GM13977 (cell line): ENCODE measurements around the gene PSME1.

Experiments
- DNase-seq: peaks from one replicate; pipeline ENCODE4 v3.0.0; 2012; ENCODE audit warnings: low spot score
- in situ Hi-C: fragments of 300-500 bp; cut with MboI; formaldehyde crosslinking; loops from one replicate; pipeline ENCODE4 v1.12.0; 2022; ENCODE audit warnings: low sequenced_read_pairs, low pct_unique_long_range_greater_than_20kb, mixed read lengths, inconsistent platforms; ENCODE audit not compliant: unreplicated experiment
- TF ChIP-seq, protein P1 (sequence below): IDR thresholded peaks from 2 replicates; pipeline ENCODE4 v1.5.1; 2012; ENCODE audit warnings: mild to moderate bottlenecking, control low read depth; ENCODE audit not compliant: insufficient read depth; ENCODE audit errors: extremely low read depth, missing control alignments

Gene PSME1

DNA sequence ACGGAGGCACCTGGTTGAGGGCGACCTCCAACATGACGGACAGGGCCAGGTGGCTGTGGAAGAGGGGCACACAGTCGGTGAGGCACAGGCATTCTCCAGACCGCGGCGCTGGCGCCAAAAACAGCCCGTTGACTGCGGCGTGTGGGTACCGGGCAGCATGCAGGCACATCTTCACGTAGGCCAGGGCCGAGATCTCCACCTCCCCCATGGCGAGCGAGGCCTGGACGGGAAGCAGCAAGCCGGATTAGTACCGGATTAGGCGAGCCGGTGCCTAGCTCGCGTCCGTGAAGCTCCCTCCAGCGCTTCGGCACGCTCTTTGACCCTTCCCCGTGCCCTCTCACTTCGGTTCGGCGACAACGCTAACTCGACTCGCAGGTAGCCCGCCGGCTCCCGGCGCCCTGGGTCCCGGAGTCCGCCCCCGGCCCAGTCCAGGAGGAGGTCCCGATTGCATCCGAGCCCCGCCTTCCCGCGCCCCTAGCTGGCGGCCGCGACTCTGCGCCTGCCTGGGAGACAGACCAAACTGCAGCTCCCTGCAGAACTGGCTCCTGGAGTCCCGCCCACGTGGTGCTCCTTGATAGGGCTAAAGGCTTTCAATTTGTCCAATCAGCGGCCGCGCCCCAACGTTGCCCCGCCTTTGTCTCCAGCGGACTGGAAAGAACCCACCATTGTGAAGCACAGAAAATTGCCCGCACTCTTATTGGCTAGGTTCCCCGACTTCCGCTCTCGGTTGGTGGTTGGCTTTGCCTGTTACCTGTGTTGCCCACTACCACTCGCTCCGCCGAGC is 5.3 kb downstream of the PSME1 start, which contains the start of gene EMC9:
Gene EMC9, minus strand, starts transcription at position 495 of the 784 bp plus-strand sequence. Its CDS starts 287 bp downstream, at position 208.
- in situ Hi-C loops: no loop called here
- TF ChIP-seq, protein P1, sequence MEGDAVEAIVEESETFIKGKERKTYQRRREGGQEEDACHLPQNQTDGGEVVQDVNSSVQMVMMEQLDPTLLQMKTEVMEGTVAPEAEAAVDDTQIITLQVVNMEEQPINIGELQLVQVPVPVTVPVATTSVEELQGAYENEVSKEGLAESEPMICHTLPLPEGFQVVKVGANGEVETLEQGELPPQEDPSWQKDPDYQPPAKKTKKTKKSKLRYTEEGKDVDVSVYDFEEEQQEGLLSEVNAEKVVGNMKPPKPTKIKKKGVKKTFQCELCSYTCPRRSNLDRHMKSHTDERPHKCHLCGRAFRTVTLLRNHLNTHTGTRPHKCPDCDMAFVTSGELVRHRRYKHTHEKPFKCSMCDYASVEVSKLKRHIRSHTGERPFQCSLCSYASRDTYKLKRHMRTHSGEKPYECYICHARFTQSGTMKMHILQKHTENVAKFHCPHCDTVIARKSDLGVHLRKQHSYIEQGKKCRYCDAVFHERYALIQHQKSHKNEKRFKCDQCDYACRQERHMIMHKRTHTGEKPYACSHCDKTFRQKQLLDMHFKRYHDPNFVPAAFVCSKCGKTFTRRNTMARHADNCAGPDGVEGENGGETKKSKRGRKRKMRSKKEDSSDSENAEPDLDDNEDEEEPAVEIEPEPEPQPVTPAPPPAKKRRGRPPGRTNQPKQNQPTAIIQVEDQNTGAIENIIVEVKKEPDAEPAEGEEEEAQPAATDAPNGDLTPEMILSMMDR: no peak

DNA sequence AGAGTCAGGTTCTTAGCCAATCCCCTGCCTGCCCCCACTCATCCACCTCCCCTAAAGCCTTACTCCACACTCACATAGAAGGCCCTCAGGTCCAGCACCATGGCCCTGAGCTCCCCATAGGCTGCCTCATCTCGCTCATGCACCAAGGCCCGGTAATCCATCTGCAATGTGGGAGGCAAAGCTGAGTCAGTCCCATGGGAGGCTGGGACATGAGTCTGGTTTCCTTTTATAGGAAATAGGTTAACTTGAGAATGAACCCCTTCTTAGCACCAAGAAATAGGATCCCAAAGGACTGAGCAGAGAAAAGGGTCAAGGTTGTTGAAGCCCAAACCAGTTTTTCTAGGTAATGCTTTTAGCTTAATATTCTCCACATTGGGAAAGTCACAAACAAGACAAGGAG is 7.5 kb downstream of the PSME1 start:
- TF ChIP-seq, protein P1: no peak
- DNase-seq: no peak
- in situ Hi-C loops: no loop called here

More for the DNA sequence above, 5.3 kb downstream of the PSME1 start, which contains the start of gene EMC9:
- peak; percentile 97 for DNase-seq

DNA sequence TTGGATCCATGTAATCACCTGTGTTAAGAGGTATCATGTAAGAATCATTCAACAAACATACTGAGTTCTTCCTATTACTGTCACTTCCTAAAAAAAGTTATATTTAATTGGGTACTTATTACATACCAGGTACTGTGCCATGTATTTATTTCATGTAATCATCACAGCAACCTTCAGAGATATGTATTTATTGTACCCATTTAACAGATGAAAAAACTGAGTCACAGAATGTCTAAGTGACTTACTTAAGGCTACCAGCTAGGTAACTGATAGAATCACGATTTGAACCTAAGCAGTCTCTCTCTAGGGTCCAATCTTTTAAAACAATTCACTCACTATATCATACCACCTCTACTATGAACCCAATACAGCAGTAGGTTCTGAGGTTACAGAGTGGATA is 8.5 kb downstream of the PSME1 start:
- no peak for DNase-seq
- TF ChIP-seq, protein P1: no peak
- in situ Hi-C loops: no loop called here

DNA sequence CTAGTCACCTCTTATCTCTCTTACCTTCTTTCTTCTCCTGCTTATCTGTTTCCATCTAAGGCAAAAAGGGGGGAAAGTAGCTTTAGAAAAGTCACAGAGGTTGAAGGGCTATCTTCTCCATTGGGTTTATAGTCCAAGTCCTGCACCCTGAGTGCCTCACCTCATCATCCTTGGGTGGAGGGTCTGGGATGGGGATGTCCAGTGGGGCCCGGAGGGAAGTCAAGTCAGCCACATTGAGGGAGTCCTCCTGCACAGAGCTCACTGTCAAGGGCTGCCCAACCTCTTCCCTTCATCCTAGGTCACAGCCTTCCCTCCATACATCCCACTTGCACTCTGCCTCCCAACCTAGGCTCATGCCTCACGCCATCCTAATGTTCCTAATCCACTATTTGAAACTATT is 9.2 kb downstream of the PSME1 start:
- in situ Hi-C loops: no loop called here

DNA sequence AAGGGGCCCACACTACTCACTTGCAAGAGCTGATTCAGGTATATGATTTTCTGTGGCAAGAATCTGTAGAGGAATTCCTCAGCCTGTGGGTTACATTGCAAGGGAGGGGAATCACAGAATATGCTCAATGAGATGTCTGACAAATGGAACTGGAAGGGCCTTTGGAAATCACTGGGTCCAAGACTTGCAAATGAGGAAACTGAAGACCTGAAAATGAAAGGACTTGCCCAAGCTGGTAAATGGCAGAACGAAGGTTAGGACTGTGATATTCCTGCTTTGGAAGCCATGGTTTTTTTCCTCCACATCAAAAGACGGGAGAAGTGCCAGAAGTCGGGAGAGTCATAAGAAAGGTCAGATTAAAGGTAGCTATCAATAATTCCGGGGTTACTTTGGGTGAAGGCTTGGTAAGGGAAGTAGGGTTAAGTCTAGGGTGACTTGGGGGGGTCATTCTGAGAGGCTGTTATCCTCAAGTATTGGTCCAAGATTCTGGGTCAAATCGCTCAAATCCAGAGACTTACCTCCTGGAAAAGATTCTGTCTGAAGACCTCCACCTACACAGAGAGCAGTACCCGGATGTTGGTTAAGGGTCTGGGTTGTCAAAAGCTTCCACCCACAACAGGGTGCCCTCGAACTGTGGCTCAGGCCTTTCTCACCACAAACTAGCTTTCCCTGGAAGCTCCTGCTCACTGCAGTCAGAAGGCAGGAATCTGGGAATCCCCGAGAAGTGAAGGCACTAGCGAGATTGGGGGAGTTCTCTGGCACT is 9.9 kb downstream of the PSME1 start:
- TF ChIP-seq, protein P1: no peak
- DNase-seq: no peak
- in situ Hi-C loops: no loop called here

More for the DNA sequence above, 9.2 kb downstream of the PSME1 start:
- no peak for DNase-seq
- TF ChIP-seq, protein P1: no peak

DNA sequence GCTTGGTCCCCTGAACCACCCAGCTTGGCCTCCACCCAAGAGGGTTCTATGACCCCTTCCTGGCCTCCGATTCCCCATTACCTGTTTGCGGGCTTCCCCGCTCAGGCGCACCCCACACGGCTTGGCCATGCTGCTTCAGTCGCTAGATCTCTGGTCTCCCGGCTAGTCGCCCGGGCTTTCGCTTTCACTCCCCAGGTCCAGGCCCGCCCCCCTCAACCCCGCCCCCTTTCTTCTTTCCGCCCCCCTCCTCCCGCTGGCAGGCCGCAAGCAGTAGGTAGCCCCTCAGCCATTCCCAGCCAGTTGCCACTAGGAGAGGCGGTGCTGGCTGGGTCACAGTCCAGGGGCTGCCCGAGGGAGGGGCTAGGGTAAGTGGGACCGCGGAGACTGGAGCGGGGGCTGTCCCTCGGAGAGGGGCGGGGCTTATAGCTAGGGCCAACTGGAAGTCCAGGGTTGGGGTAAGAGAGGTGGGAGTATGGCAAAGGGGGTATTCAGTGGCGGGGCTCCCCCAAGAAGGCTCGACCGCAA is 10.5 kb downstream of the PSME1 start, which contains the start of gene PSME2:
Gene PSME2, minus strand, starts transcription at position 158 of the 525 bp plus-strand sequence. Its CDS starts 29 bp downstream, at position 129.
- TF ChIP-seq, protein P1: no peak
- in situ Hi-C loops: no loop called here
- DNase-seq: peak; percentile 98
